Right cardiac atrium (tissue), 5 donors: ENCODE data around the gene FBXO42. TPM values are rescaled to one million over a fixed set of nuclear protein-coding genes. Genes with fewer than 3 reads are reported as not detected.
"Not testable (repeated sequence)": the region's sequence is repeated elsewhere in the genome, so short reads cannot be mapped to it uniquely, and the experiment has no call there.

ENCODE experiments used
- ATAC-seq, 2 donors: fragments of 200-7000 bp; cut with Tn5 transposase; one replicate each; pipeline versions ENCODE4 v1.8.0 to v1.9.1; 2020; ENCODE audit warnings: moderate library complexity in 2 of 2, mild to moderate bottlenecking in 1 of 2
- DNase-seq, 3 donors: peaks; one replicate each; pipeline ENCODE4 v3.0.0-alpha.2; 2020
- H3K27ac ChIP-seq: one replicate; pipeline ENCODE4 v1.5.1; 2013; ENCODE audit warnings: mild to moderate bottlenecking, low read length, control low read depth, moderate library complexity
- H3K27me3 ChIP-seq: one replicate; pipeline ENCODE4 v1.6.1; 2013; ENCODE audit not compliant: control insufficient read depth, insufficient read depth
- H3K4me1 ChIP-seq: one replicate; pipeline ENCODE4 v1.6.1; 2013; ENCODE audit warnings: low read length; ENCODE audit not compliant: control insufficient read depth, insufficient read depth
- H3K4me3 ChIP-seq: one replicate; pipeline ENCODE4 v1.5.1; 2013; ENCODE audit warnings: low read length, control low read depth
- H3K9me3 ChIP-seq: one replicate; pipeline ENCODE4 v1.6.1; 2013; ENCODE audit warnings: low read length; ENCODE audit not compliant: control insufficient read depth
- WGBS: extraction: QIAGEN DNeasy Blood & Tissue Kit; methylation state at CpG from one replicate; pipeline ENCODE4 v1.1.7; 2013; 5-methylcytosine and 5-hydroxymethylcytosine counted together
- intact Hi-C, 4 donors: fragments of 100-400 bp; cut with DNase I; formaldehyde crosslinking; loops; one replicate each; pipeline versions ENCODE4 v1.11.0 to v1.14.0; 2022 to 2023
- polyA plus RNA-seq: library from polyadenylated mRNA; stranded (reverse); fragments of 200-250 nt; gene quantifications from one replicate; pipeline ENCODE4 v1.2.3, GENCODE V29; 2013
- total RNA-seq, 4 donors: library from RNA; stranded (reverse); fragmentation: NEBNext Ultra II Directional; extraction: Animal tissue kit (Norgen Biotek cat#: 25700); gene quantifications; one replicate each; pipeline ENCODE4 v1.2.1, GENCODE V29; 2021
- donor health status: healthy with polysubstance abuse.
- donor health status: DM: no; HTN: yes; CAD: no.
- donor health status: DM: no; HTN: no; CAD: no.
- donor health status: DM: no; HTN: yes; CAD: no; lungs with severe emphysema.
- donor health status: DM: yes; HTN: yes; CAD: no.

FBXO42 gene
- total and polyA plus RNA-seq, 5 donors: 15.7 to 18.1 (median 16.5) TPM

DNA sequence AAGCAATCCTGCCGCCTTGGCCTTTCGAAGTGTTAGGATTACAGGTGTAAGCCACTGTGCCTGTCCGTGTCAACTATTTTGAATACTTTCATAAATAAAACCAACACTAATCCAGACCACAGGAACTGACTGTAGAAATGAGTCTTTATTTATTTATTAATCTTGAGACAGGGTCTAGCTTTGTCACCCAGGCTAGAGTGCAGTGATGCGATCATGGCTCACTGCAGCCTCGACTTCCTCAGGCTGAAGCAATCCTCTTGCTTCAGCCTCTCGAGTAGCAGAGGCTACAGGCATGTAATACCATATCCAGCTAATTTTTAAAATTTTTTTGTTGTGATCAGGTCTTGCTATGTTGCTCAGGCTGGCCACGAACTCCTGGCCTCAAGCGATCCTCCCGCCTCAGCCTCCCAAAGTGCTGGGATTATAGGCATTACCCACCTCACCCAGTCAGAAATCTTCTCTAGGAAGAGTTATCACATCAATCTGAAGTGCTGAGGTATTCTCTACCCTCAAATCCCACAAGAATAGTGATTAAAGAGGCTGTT is 93.6 kb downstream of the FBXO42 start:
- Histone ChIP-seq H3K4me3 (no peak overlapping the region), H3K27me3 (no peaks in the 10 kb centered on the region), H3K9me3 (no peaks in the 10 kb centered on the region), H3K4me1 (peaks cover 3% of the 10 kb centered on the region), H3K27ac (no peak overlapping the region)
- no peak for DNase-seq
- no peak for ATAC-seq
- intact Hi-C loops: loop anchor here in 1 of 4 donors (10.0 kb wide), 1 partner anchor 96 kb away; the partner anchor contains the start of gene FBXO42
- 97% methylated on average over 9 of the region's 9 CpGs for WGBS

DNA sequence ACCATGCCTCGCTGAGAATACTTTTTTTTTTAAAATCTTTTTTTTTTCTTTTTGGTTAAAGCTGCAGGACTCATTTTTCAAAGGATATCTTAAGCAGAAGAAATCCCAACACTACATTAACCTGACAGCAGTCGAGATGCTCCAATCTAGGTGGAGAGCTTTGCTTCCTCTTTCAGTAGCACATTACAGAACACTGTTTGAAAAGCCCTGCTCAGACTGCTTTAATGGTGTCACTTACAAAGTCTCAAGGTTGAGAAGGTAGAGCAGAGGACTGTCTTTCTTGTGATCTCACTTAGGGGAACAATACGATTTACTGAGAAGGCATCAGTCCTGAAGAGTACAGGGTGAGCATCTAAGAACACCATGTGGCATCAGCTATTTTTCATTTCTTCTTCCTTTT is 94.3 kb downstream of the FBXO42 start:
- Histone ChIP-seq H3K4me3 (no peak overlapping the region), H3K9me3 (no peaks in the 10 kb centered on the region), H3K27me3 (no peaks in the 10 kb centered on the region), H3K27ac (no peak overlapping the region), H3K4me1 (peaks cover 5% of the 10 kb centered on the region)
- ATAC-seq: no peak
- WGBS: 94% methylated on average over 3 of the region's 3 CpGs
- no peak for DNase-seq
- intact Hi-C loops: loop anchor here in 1 of 4 donors (10.0 kb wide), 1 partner anchor 97 kb away; the partner anchor contains the start of gene FBXO42

DNA sequence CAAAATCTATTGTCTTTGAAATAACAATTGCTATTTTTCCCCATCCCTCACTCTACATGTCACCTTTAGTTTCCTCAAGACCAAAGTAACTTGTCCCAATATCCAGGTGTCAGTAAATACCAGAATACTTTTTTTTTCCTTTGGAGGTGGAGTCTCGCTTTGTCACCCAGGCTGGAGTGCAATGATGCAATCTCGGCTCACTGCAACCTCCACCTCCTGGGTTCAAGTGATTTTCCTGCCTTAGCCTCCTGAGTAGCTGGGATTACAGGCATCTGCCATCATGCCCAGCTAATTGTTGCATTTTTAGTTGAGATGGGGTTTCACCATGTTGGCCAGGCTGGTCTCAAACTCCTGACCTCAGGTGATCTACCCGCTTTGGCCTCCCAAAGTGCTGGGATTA is 94.7 kb downstream of the FBXO42 start:
- intact Hi-C loops: loop anchor here in 1 of 4 donors (10.0 kb wide), 1 partner anchor 97 kb away; the partner anchor contains the start of gene FBXO42
- not testable (repeated sequence) for ATAC-seq, H3K4me1 ChIP-seq, H3K27me3 ChIP-seq, H3K4me3 ChIP-seq, H3K9me3 ChIP-seq, H3K27ac ChIP-seq, DNase-seq
- WGBS: 95% methylated on average over 3 of the region's 3 CpGs

DNA sequence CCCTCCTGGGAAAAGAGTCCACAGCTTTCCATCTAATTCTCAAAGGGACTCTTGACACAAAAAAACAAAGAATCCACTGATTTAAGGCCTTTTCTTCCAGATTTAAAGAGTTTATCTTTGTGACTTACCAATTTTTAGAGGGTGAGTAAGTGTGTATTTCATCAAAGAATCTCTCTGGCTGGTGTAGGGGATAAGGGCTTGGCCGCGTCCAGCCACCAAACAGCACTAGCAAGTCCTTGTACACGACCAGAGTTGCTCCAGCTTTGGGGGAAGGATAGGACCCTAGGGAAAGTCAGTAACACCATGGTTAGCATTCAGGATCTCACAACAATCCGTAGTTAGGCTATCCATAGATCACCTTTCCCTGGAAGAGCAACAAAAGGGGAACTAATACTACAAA is 95.8 kb downstream of the FBXO42 start:
- intact Hi-C loops: loop anchor here in 1 of 4 donors (10.0 kb wide), 1 partner anchor 98 kb away; the partner anchor contains the start of gene FBXO42
- ATAC-seq (peak; percentile 46 to 47), DNase-seq (peak in 1 of 3 donors; percentile 57)
- WGBS: 75% methylated on average over 4 of the region's 4 CpGs
- Histone ChIP-seq H3K9me3 (no peaks in the 10 kb centered on the region), H3K27ac (no peak overlapping the region), H3K4me1 (peaks cover 5% of the 10 kb centered on the region), H3K27me3 (no peaks in the 10 kb centered on the region), H3K4me3 (no peak overlapping the region)

DNA sequence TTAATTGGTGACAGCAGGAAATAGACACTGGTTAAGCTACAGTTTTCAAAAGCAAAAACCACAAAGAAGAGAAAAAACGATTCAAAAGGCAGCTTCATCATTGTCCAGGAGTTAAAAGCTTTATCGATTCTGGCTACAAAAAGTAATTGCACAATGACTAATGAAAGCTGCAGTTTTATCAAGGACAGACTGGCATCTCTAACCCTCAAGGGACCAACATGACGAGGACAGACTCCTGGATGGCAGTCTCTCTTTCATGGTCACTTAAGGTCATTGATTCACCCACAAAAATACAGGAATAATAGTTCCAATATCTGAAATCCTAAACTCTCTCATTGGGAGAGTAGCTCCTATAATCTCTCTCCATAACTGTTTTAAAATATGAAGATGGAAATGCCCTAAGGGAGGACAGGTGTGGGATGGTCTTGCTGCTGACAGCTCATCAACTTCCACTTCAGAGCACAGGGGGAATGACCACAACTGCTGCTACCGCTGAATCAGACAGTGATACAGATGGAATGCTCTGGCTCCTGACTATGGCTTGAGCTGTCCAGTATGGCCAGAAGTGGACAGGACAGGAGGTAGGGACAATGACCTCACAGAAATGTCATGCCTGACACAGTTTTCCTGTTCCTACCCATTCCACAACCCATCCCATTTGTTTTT is 97.9 kb downstream of the FBXO42 start:
- peaks cover 11% of the 10 kb centered on the region for H3K4me1 ChIP-seq
- no peaks in the 10 kb centered on the region for H3K9me3 ChIP-seq
- no peak overlapping the region for H3K4me3 ChIP-seq
- H3K27ac ChIP-seq: peak overlapping the region; percentile 61
- WGBS: 40% methylated on average over 4 of the region's 4 CpGs
- DNase-seq (no peak), ATAC-seq (peak; percentile 69 to 73)
- intact Hi-C loops: loop anchor here in 2 of 4 donors (5.0 to 10.0 kb wide), 2 partner anchors 98 to 100 kb away; partner anchors contain the start of gene FBXO42 (in 2 of the 2)
- H3K27me3 ChIP-seq: no peaks in the 10 kb centered on the region

DNA sequence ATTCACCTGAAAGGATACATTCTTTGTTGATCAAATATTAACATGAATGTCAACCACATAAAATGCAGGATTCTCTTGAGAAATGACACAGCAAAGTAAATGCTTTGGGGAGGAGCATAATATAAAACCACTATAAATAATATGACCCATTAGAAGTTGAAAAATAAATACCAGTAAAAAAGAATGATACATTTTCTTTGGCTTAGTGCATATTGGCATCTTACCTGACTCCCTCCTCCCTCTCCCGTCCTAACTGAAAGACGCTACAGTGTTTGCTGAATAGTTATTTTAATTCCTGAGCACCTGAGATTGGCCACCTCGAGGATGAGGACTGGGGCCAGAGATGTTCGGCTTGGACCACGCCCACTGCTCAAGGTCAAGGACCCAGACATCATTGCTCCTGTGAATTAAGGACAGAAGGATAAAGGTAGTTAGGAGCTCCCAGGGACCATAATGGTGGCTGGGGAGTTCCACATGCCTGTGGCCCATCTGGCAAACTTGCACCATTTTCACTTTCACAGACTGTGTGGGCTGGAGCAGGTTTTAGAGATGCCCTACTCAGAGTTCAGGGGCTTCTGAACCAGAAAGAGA is 98.9 kb downstream of the FBXO42 start:
- no peaks in the 10 kb centered on the region for H3K9me3 ChIP-seq
- no peak for ATAC-seq
- no peak overlapping the region for H3K4me3 ChIP-seq
- DNase-seq: no peak
- intact Hi-C loops: loop anchor here in 2 of 4 donors (5.0 to 10.0 kb wide), 2 partner anchors 99 to 101 kb away; partner anchors contain the start of gene FBXO42 (in 2 of the 2)
- H3K4me1 ChIP-seq: peaks cover 16% of the 10 kb centered on the region
- no peaks in the 10 kb centered on the region for H3K27me3 ChIP-seq
- 82% methylated on average over 5 of the region's 5 CpGs for WGBS
- H3K27ac ChIP-seq: no peak overlapping the region

DNA sequence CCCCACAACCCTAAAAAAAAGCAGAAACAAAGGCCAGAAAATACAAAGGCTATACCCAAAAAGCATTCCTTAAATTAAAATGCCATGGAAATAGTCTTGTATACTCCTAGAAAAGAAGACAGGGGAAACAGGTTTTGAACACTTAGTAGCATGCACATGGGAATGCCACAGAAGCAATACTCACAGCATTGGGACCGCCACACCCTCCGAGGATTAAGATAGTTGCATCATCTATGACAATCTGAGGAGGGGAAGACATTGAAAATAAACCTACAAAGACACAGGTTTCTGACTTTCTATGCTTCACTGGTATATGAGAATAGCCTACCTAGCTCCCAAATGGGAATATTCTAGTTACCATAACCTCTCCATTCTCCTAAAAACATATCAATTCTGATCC is 99.4 kb downstream of the FBXO42 start:
- Histone ChIP-seq H3K27ac (no peak overlapping the region), H3K4me1 (peaks cover 20% of the 10 kb centered on the region), H3K9me3 (no peaks in the 10 kb centered on the region), H3K27me3 (no peaks in the 10 kb centered on the region), H3K4me3 (no peak overlapping the region)
- intact Hi-C loops: loop anchor here in 2 of 4 donors (5.0 to 10.0 kb wide), 2 partner anchors 99 to 102 kb away; partner anchors contain the start of gene FBXO42 (in 2 of the 2)
- DNase-seq (no peak), ATAC-seq (no peak)
- 89% methylated on average over 2 of the region's 2 CpGs for whole genome bisulfite sequencing

DNA sequence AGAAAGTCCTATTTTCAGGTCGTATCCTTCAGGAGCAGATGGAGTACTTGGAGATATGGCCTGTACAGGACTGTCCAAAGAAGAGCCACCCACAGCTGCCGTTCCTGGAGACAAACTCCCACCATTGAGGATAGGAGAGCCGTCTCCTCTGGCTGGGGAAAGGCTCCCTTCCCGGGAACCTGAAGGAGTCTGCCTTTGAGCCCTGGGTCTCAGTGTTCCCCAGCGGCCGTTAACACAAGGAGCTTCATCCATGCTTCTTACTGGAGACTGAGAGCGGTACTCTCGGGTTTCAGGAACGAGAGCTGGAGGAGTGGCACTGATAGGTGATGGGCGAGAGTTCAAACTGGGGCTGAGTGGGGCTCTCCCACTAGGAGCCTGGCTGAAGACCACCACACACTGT is 100.9 kb downstream of the FBXO42 start:
- no peaks in the 10 kb centered on the region for H3K9me3 ChIP-seq
- ATAC-seq (no peak), DNase-seq (no peak)
- intact Hi-C loops: loop anchor here in 2 of 4 donors (5.0 to 10.0 kb wide), 2 partner anchors 101 to 103 kb away; partner anchors contain the start of gene FBXO42 (in 2 of the 2)
- WGBS: 80% methylated on average over 10 of the region's 10 CpGs
- peak overlapping the region; percentile 54 for H3K27ac ChIP-seq
- H3K27me3 ChIP-seq: no peaks in the 10 kb centered on the region
- H3K4me1 ChIP-seq: peaks cover 27% of the 10 kb centered on the region
- no peak overlapping the region for H3K4me3 ChIP-seq

DNA sequence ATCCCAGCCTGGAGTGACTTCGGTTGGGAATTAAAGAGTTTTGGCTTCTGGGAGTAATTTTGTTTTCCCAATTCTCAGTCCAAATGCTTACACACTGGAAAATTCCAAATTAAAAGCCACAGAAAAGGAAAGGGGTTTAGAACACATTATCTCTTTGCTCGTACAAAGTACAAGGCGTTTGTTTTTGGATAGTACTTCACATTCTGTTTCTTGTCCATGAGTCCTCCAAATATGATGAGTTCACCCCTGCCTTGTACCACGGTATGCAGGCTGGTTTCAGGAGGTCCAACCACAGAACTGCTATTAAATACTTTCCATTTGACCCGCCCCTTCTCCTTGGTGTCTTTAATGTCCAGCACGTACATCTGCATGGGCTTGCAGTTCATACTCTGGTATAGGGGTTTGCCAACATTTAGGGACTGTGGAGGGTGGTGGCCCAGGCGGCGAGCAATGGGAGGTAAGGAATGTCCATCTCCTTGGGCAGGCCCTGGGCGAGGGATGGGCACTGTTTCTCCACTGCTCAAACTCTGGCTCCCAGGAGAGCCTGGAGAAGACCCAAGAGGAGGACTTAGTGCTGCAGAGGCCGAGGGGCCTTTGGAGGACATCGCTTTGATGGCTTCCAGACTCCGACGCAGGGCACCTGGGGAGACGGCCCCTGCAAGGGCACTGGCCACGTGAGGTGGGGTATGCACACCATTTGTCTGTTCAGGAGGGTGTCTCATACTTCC is 101.6 kb downstream of the FBXO42 start:
- 69% methylated on average over 15 of the region's 15 CpGs for WGBS
- Histone ChIP-seq H3K9me3 (no peaks in the 10 kb centered on the region), H3K4me1 (peaks cover 25% of the 10 kb centered on the region), H3K27ac (peak overlapping the region; percentile 54), H3K27me3 (no peaks in the 10 kb centered on the region), H3K4me3 (no peak overlapping the region)
- DNase-seq (peak in 1 of 3 donors; percentile 59), ATAC-seq (peak; percentile 4 to 57)
- intact Hi-C loops: loop anchor here in 2 of 4 donors (5.0 to 10.0 kb wide), 2 partner anchors 102 to 104 kb away; partner anchors contain the start of gene FBXO42 (in 2 of the 2)

DNA sequence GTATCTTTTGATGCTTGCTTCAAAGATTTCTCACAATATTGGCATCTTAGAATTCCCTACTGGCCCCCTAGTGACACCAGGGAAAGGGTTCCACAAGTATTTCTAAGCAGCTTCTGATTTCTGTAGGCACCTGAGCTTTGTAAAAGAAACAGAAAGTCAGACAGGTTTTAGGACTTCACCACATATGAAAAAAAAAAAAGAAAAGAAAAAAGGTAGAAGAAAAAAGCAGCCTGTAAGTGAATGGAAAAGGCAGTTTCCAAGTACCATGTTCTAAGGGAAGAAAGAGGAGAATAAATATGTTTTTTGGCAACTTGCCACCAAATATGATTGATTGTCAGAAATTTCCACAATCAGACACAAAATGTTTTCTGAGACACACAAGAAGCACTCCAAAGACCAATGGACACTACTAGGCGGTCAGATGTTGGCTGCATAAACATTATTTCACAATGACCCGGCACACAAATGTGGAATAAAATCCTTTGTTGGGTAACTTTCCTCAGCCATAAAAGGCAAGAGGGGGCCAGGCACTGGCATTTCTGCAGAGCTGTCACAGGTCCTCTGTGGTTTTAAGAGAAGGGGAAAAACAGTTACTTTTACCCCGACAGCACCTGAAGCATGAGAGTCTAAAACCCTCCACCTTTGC is 102.6 kb downstream of the FBXO42 start:
- ATAC-seq: peak; percentile 34 to 48
- WGBS: 53% methylated on average over 3 of the region's 3 CpGs
- Histone ChIP-seq H3K4me3 (no peak overlapping the region), H3K9me3 (no peaks in the 10 kb centered on the region), H3K27me3 (no peaks in the 10 kb centered on the region), H3K27ac (peak overlapping the region; percentile 64), H3K4me1 (peaks cover 25% of the 10 kb centered on the region)
- intact Hi-C loops: loop anchor here (5.0 to 10.0 kb wide), 2 partner anchors 103 to 105 kb away; partner anchors contain the start of gene FBXO42 (in 4 of the 4)
- peak in 1 of 3 donors; percentile 87 for DNase-seq
